ENCODE results near the gene SNRNP200. TPM values are rescaled to one million over a fixed set of nuclear protein-coding genes. Genes with fewer than 3 reads are reported as not detected.
A peak's percentile ranks its signal among the peaks of the same experiment; 100 is the strongest.

The SNRNP200 gene
- total and polyA plus RNA-seq, 4 experiments from 2014 or later: 53.6 to 227 (median 155) TPM

DNA sequence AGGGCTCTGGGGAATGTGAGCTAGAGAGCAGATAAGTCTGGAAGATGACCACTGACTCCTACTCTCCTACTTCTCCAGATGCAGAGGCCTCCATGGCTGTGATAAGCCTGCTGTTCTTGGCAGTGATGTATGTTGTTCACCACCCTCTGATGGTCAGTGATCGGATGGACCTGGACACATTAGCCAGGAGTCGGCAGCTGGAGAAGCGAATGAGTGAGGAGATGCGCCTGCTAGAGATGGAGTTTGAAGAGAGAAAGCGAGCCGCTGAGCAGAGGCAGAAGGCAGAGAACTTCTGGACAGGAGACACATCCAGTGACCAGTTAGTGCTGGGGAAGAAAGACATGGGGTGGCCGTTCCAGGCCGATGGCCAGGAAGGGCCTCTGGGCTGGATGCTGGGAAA lies 21.2 kb upstream of the SNRNP200 start:
- Histone ChIP-seq H3K4me3 (ENCODE audit: low read length in 2 of 2) (peak overlapping the region; percentile 24 to 69), H3K9me3 (ENCODE audit: control insufficient read depth in 1 of 2, low read length in 2 of 2) (no peaks in the 10 kb centered on the region), H3K27ac (ENCODE audit: low read depth, low read length) (peak overlapping the region; percentile 61), H3K27me3 (ENCODE audit: insufficient read depth, low read length) (no peaks in the 10 kb centered on the region), H3K36me3 (ENCODE audit: insufficient read depth, low read length) (peaks cover 11% of the 10 kb centered on the region), H3K4me1 (ENCODE audit: insufficient read depth, low read length) (peaks cover 34% of the 10 kb centered on the region)
- CTCF ChIA-PET (ENCODE audit: partially characterized antibody): interaction anchor here (1.0 to 8.8 kb wide), 4 partner anchors 10 to 21 kb away, joined by 4 to 62 read pairs (median 4); partner anchors contain the start of gene SNRNP200
- peak overlapping the region in 6 of 8 donors; percentile 33 to 98 (median 81) for H3K4me3 Mint-ChIP-seq
- POLR2A ChIA-PET (ENCODE audit: partially characterized antibody): interaction anchor here (1.2 to 13.7 kb wide), 5 partner anchors 8 to 119 kb away, joined by 3 to 178 read pairs (median 116); partner anchors contain the start of genes NCAPH and SNRNP200
- peak overlapping the region; percentile 43 to 96 (median 92) for H3K27ac Mint-ChIP-seq
- H3K4me1 Mint-ChIP-seq: peaks cover 22 to 55% (median 42%) of the 10 kb centered on the region in 4 donors
- no peaks in the 10 kb centered on the region for H3K27me3 Mint-ChIP-seq
- intact Hi-C loops (cut with micrococcal nuclease): no loop called here
- H3K36me3 Mint-ChIP-seq: peaks cover 13 to 24% of the 10 kb centered on the region in 2 donors
- no peaks in the 10 kb centered on the region for H3K9me3 Mint-ChIP-seq
- DNase-seq: no peak

DNA sequence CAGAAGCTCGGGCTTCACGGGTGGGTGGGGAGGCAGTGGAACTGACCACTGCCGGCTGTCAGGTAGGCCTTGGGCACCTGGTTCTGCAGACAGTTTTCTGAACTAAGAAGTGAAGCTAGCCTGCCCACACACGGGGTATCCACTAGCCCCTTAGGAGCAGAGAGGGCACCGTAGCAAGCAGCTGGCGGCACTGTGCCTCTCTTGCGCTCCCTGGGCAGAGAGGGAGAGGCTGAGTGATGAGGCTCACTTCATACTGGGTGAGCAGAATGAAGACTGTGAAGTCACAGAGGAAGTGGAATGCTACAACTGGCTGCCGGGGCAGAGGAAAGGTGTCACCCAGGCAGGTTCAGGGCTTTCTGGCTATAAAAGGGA lies 20.5 kb upstream of the SNRNP200 start:
- peak; percentile 61 to 71 (median 64) for DNase-seq
- peak overlapping the region; percentile 85 to 96 (median 93) for H3K27ac Mint-ChIP-seq
- intact Hi-C loops (cut with micrococcal nuclease): loop anchor here (1.0 kb wide), 2 partner anchors 9 to 16 kb away; partner anchors contain the start of gene NCAPH
- H3K4me3 Mint-ChIP-seq: peak overlapping the region; percentile 91 to 98 (median 96)
- H3K36me3 ChIP-seq (ENCODE audit: insufficient read depth, low read length): peaks cover 11% of the 10 kb centered on the region
- peak overlapping the region; percentile 24 to 69 for H3K4me3 ChIP-seq (ENCODE audit: low read length in 2 of 2)
- peaks cover 13 to 25% of the 10 kb centered on the region in 2 donors for H3K36me3 Mint-ChIP-seq
- no peaks in the 10 kb centered on the region for H3K9me3 Mint-ChIP-seq
- no peaks in the 10 kb centered on the region for H3K27me3 Mint-ChIP-seq
- H3K27ac ChIP-seq (ENCODE audit: low read depth, low read length): peak overlapping the region; percentile 61
- peaks cover 23 to 59% (median 45%) of the 10 kb centered on the region in 4 donors for H3K4me1 Mint-ChIP-seq
- peaks cover 38% of the 10 kb centered on the region for H3K4me1 ChIP-seq (ENCODE audit: insufficient read depth, low read length)
- ChIA-PET CTCF (ENCODE audit: partially characterized antibody) (interaction anchor here (1.0 to 8.8 kb wide), 7 partner anchors 9 to 30 kb away, joined by 3 to 62 read pairs (median 4); partner anchors contain the start of gene NCAPH), POLR2A (ENCODE audit: partially characterized antibody) (interaction anchor here (0.6 to 13.7 kb wide), 10 partner anchors 9 to 212 kb away, joined by 3 to 178 read pairs (median 5); partner anchors contain the start of genes NCAPH and SNRNP200)
- H3K27me3 ChIP-seq (ENCODE audit: insufficient read depth, low read length): no peaks in the 10 kb centered on the region
- no peaks in the 10 kb centered on the region for H3K9me3 ChIP-seq (ENCODE audit: control insufficient read depth in 1 of 2, low read length in 2 of 2)

DNA sequence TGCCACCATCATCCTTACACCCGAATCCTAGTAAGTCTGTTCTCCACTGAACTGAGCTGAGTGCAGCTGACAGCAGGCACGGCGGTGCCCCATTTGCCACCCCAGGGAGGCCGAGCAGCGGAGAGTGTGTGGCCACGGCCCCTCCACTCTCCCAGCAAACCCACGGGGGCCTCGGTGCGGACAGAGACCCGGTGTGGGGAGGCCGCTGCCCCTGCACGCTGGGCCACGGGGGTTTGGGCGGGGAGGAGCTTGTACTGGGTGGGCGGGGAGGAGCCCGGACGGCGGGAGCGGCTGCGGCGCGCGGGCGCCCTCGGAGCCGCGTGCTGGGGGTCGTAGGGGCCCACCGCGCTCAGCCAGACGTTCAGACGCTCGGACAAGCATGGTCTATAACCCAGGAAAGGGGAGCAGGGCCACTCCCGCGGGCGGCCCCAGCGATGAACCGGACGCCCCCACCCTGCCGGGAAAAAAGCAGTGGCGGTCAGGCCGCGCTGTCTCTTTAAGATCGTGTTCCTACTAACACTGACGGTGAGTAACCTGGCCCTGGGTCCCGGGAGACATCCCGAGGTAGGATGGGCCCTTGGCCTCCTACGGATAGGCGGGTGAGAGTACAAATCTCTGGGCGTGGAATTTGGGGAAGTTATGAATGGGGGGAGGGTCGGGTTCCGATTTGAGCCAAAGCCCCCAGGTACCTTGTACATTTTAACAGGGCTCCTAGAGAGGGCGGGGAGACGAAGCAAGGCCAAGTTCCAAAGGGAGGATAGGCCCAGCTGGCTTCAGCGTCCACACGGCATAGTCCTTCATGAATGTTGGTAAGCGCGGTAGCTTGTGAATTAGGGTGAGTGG lies 19.9 kb upstream of the SNRNP200 start, which contains the start of gene ITPRIPL1:
ITPRIPL1 (plus strand) TSS at position 277 of the 843 bp plus-strand sequence; CDS start at position 800, 523 bp downstream.
- peak within 1 kb of the TSS; percentile 24 to 69 for H3K4me3 ChIP-seq (ENCODE audit: low read length in 2 of 2)
- CTCF ChIA-PET (ENCODE audit: partially characterized antibody): interaction anchor here (1.0 to 8.8 kb wide), 12 partner anchors 8 to 151 kb away, joined by 3 to 62 read pairs (median 4); partner anchors contain the start of gene NCAPH
- H3K27me3 ChIP-seq (ENCODE audit: insufficient read depth, low read length): no peaks in the 10 kb centered on the region
- no peaks in the 10 kb centered on the region for H3K9me3 ChIP-seq (ENCODE audit: control insufficient read depth in 1 of 2, low read length in 2 of 2)
- POLR2A ChIA-PET (ENCODE audit: partially characterized antibody): interaction anchor here (0.6 to 13.7 kb wide), 12 partner anchors 9 to 212 kb away, joined by 3 to 178 read pairs (median 5); partner anchors contain the start of genes CIAO1, NCAPH and SNRNP200
- no peaks in the 10 kb centered on the region for H3K9me3 Mint-ChIP-seq
- H3K27ac ChIP-seq (ENCODE audit: low read depth, low read length): peak within 1 kb of the TSS; percentile 61
- H3K27me3 Mint-ChIP-seq: no peaks in the 10 kb centered on the region
- H3K4me3 Mint-ChIP-seq: peak within 1 kb of the TSS; percentile 91 to 98 (median 96)
- intact Hi-C loops (cut with micrococcal nuclease): loop anchor here (1.0 kb wide), 2 partner anchors 10 to 17 kb away; partner anchors contain the start of gene NCAPH
- H3K36me3 ChIP-seq (ENCODE audit: insufficient read depth, low read length): peaks cover 11% of the 10 kb centered on the region
- H3K4me1 ChIP-seq (ENCODE audit: insufficient read depth, low read length): peaks cover 44% of the 10 kb centered on the region
- H3K4me1 Mint-ChIP-seq: peaks cover 27 to 65% (median 50%) of the 10 kb centered on the region in 4 donors
- peak within 1 kb of the TSS; percentile 92 to 96 (median 94) for H3K27ac Mint-ChIP-seq
- H3K36me3 Mint-ChIP-seq: peaks cover 13 to 26% of the 10 kb centered on the region in 2 donors
- peak in 3 of 5 donors; percentile 14 to 26 (median 21) for DNase-seq

DNA sequence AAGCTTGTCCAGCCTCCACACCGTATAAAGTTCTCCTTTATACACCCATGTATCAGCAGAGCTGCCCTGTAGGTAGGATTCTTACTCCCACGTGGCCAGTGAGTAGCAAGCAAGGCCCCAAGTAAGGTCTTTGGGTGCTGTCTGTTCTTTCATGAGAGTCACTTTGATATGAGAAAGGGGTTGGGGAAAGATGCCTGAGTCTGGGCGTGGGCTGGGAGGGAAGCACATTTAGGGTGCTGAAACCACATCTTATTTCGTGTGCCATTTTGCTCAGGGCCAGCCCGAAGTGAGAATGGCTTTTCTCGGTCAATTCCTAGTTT lies 19.3 kb upstream of the SNRNP200 start:
- DNase-seq: peak in 2 of 5 donors; percentile 9 to 32
- intact Hi-C loops (cut with micrococcal nuclease): loop anchor here (1.0 kb wide), 2 partner anchors 11 to 18 kb away; partner anchors contain the start of gene NCAPH
- ChIA-PET CTCF (ENCODE audit: partially characterized antibody) (interaction anchor here (1.0 to 8.8 kb wide), 7 partner anchors 9 to 151 kb away, joined by 3 to 62 read pairs (median 4); no protein-coding TSS in a partner anchor), POLR2A (ENCODE audit: partially characterized antibody) (interaction anchor here (1.5 to 13.7 kb wide), 7 partner anchors 10 to 213 kb away, joined by 4 to 178 read pairs (median 6); partner anchors contain the start of genes CIAO1, NCAPH and SNRNP200)
- H3K27me3 ChIP-seq (ENCODE audit: insufficient read depth, low read length): no peaks in the 10 kb centered on the region
- Mint-ChIP-seq H3K27me3 (no peaks in the 10 kb centered on the region), H3K27ac (peak overlapping the region; percentile 87 to 95 (median 88)), H3K4me1 (peaks cover 29 to 69% (median 53%) of the 10 kb centered on the region in 4 donors), H3K4me3 (peak overlapping the region; percentile 87 to 98 (median 94)), H3K9me3 (no peaks in the 10 kb centered on the region), H3K36me3 (peaks cover 13 to 25% of the 10 kb centered on the region in 2 donors)
- H3K36me3 ChIP-seq (ENCODE audit: insufficient read depth, low read length): peaks cover 11% of the 10 kb centered on the region
- peak overlapping the region; percentile 61 for H3K27ac ChIP-seq (ENCODE audit: low read depth, low read length)
- peak overlapping the region; percentile 24 to 69 for H3K4me3 ChIP-seq (ENCODE audit: low read length in 2 of 2)
- H3K9me3 ChIP-seq (ENCODE audit: control insufficient read depth in 1 of 2, low read length in 2 of 2): no peaks in the 10 kb centered on the region
- peaks cover 49% of the 10 kb centered on the region for H3K4me1 ChIP-seq (ENCODE audit: insufficient read depth, low read length)

DNA sequence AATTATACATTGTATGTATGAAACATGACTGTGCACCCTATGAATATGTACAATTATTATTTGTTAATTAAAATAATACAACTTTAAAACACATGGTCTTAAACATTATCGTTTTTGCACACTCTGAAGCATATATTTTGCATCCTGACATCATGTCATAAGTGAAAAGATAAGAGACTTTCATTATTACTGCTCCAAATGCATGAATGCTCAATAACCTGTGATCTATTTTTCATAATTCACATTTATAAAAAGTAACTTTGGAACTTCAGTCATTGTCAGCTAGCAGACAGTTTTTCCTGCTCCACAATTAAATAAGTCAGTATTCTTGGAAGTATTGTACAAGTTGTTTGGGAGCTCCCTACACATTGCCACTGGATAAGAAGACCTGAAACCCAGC lies 18.5 kb upstream of the SNRNP200 start:
- Histone ChIP-seq H3K27ac (ENCODE audit: low read depth, low read length) (no peak overlapping the region), H3K9me3 (ENCODE audit: control insufficient read depth in 1 of 2, low read length in 2 of 2) (no peaks in the 10 kb centered on the region), H3K36me3 (ENCODE audit: insufficient read depth, low read length) (peaks cover 11% of the 10 kb centered on the region), H3K4me1 (ENCODE audit: insufficient read depth, low read length) (peaks cover 58% of the 10 kb centered on the region), H3K4me3 (ENCODE audit: low read length in 2 of 2) (no peak overlapping the region), H3K27me3 (ENCODE audit: insufficient read depth, low read length) (no peaks in the 10 kb centered on the region)
- H3K4me3 Mint-ChIP-seq: peak overlapping the region in 6 of 8 donors; percentile 11 to 98 (median 66)
- no peaks in the 10 kb centered on the region for H3K27me3 Mint-ChIP-seq
- H3K36me3 Mint-ChIP-seq: peaks cover 13 to 26% of the 10 kb centered on the region in 2 donors
- intact Hi-C loops (cut with micrococcal nuclease): no loop called here
- CTCF ChIA-PET (ENCODE audit: partially characterized antibody): interaction anchor here (1.4 to 8.8 kb wide), 6 partner anchors 8 to 150 kb away, joined by 3 to 62 read pairs (median 5); no protein-coding TSS in a partner anchor
- POLR2A ChIA-PET (ENCODE audit: partially characterized antibody): interaction anchor here (1.2 to 13.7 kb wide), 6 partner anchors 11 to 178 kb away, joined by 3 to 178 read pairs (median 61); partner anchors contain the start of genes NCAPH and SNRNP200
- H3K27ac Mint-ChIP-seq: peak overlapping the region in 3 of 7 donors; percentile 55 to 93 (median 88)
- peaks cover 34 to 75% (median 59%) of the 10 kb centered on the region in 4 donors for H3K4me1 Mint-ChIP-seq
- no peaks in the 10 kb centered on the region for H3K9me3 Mint-ChIP-seq
- no peak for DNase-seq

DNA sequence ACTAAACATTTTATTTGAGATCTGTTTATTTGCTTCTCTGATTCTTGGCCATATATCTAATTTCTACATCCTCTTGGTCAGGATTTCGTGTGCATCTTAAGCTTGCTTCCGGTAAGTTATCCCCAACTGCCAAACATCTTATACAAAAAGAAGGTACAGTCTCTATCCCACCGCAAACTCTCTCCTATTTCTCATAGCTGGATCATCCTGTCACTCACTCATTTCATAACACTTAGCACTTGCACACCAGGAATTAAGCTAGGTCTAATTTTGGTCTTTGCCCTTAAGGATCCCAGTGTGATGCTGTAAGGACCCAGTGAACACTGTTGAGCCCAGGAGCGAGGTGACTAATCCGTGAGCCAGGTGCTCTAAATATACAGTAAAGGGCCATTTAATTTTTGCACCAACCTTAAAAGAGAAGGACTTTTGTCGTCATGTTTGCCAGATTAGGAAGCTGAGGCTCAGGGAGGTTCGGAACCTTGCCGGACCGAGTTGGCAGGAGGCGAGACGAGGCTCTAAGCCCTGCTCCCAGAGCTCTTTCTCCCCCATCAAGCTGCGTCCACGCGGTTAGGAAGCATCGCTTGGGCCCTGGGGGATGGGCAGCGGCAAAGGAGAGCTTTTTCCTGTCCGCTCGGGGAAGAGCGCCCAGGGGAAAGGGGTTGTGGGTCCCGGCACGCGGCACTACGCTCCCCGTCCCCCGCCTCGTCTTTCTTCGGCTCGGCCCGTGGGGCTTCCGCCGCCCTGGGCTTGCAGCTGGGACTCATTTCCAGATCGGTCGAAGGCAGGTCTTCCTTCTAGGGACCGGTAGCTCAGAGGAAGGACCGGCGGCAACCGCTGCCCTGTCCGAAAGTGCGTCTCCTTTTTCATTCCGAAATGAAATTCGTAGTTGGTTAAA lies 15.6 kb upstream of the SNRNP200 start:
- H3K4me1 Mint-ChIP-seq: peaks cover 37 to 75% (median 59%) of the 10 kb centered on the region in 4 donors
- H3K27me3 Mint-ChIP-seq: no peaks in the 10 kb centered on the region
- no peaks in the 10 kb centered on the region for H3K9me3 Mint-ChIP-seq
- H3K36me3 ChIP-seq (ENCODE audit: insufficient read depth, low read length): no peaks in the 10 kb centered on the region
- no peaks in the 10 kb centered on the region for H3K9me3 ChIP-seq (ENCODE audit: control insufficient read depth in 1 of 2, low read length in 2 of 2)
- H3K4me3 Mint-ChIP-seq: peak overlapping the region; percentile 88 to 95 (median 92)
- DNase-seq: peak in 2 of 5 donors; percentile 5 to 6
- H3K27ac ChIP-seq (ENCODE audit: low read depth, low read length): peak overlapping the region; percentile 72
- H3K36me3 Mint-ChIP-seq: peaks cover 4 to 13% of the 10 kb centered on the region in 2 donors
- H3K27ac Mint-ChIP-seq: peak overlapping the region; percentile 50 to 97 (median 89)
- H3K27me3 ChIP-seq (ENCODE audit: insufficient read depth, low read length): no peaks in the 10 kb centered on the region
- ChIA-PET POLR2A (ENCODE audit: partially characterized antibody) (interaction anchor here (0.5 to 13.7 kb wide), 24 partner anchors 9 to 494 kb away, joined by 3 to 178 read pairs (median 4); partner anchors contain the start of genes CIAO1, NCAPH, SNRNP200 and STARD7), CTCF (ENCODE audit: partially characterized antibody) (interaction anchor here (0.9 to 8.8 kb wide), 17 partner anchors 9 to 207 kb away, joined by 3 to 62 read pairs (median 4); partner anchors contain the start of genes NCAPH, NEURL3 and SNRNP200)
- H3K4me3 ChIP-seq (ENCODE audit: low read length in 2 of 2): peak overlapping the region; percentile 76 to 77
- intact Hi-C loops (cut with micrococcal nuclease): loop anchor here (1.0 kb wide), 2 partner anchors 16 to 24 kb away; partner anchors contain the start of gene SNRNP200
- H3K4me1 ChIP-seq (ENCODE audit: insufficient read depth, low read length): peaks cover 64% of the 10 kb centered on the region

Measured in CD4-positive, alpha-beta memory T cell (primary cell).